ENCODE measurements around the gene FAM241B.
A peak's percentile ranks its signal among the peaks of the same experiment; 100 is the strongest.

FAM241B gene

DNA sequence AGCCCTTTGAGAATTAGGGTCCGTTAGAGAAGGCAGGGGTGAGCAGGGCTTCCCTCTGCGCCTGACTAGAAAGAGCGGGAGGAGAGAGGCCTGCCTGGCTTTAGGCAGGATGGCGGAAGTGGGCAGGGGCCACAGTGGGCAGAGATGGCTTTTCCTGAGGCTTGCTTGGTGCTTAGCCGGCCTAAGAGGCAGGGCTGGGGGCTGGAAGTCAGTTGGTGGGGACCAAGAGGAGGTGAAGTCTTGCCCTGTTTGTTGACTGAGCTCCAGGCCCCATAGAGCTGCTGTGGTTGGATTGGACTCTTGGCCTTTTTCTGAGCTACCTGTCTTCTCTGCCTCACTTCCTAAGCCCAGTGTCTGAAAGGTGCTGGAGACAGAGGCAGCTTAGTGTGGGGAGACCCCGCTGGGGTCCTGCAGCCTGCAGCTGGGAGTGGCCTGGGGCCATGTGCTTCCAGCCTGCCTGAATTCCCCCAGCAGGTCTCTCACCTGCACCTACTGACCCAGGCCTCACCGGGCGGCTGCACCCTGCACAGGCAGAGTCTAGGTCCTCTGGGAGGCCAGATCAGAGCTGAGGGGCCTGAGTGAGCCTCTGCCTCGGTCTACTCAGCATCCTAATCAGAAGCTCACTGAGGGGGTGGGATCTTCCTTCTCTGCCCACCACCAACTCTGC is 4.8 kb downstream of the FAM241B start:
- DNase-seq, result no peak

DNA sequence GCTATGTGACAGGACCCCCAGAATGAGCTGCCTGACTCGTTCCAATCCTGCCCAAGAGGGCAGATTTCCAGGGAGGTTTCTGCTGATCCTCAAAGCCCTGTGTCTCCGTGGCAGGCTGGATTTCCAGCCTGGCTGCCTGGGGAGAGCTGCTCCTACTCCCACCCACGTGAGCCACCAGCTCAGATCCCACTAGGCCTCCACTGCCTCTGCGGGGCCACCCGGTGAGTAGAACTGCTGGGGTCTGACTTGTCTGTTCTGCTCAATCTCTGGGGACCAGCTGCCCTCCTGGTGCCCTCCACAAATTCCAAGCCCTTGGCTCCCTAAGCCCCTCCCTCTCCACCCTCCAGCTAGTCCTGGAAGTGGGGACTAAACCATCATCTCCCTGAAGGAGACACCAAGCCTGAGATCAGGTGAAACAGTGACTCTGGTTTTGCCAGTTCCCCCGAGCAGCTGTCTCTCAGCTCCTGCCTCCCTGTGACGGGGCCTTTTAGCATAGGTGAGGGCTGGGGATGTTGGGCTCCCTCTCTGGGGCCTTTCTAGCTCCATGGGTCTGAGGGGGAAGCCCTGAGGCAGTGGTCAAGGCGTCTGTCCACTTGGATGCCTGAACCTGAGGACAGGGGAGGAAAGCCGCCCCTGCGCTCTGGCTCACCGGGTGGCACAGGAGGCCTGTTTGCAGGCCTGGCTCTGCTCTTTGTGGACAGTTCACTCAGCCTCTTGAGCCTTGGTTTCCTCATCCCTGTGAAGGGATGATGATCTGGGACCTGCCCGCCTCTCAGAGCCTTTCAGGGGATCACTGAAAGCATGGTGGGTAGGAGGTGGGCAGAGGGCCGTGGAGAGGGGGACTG is 5.6 kb downstream of the FAM241B start:
- no peak for DNase-seq

DNA sequence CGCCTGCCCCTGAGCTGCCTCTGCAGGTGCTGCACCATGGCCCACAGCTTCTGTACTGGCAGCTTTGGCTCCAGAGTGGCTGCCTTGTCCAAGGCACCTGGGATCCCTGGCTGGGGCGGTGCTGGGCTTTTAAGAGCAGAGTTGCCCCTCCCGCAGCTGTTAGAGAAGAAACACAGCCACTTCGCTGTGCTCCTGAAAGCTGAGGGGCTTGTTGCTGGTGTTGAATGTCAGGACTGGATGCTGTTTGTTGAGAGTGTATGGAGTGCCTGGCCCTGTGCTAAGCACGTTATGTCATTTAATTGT is 6.2 kb downstream of the FAM241B start:
- no peak for DNase-seq

DNA sequence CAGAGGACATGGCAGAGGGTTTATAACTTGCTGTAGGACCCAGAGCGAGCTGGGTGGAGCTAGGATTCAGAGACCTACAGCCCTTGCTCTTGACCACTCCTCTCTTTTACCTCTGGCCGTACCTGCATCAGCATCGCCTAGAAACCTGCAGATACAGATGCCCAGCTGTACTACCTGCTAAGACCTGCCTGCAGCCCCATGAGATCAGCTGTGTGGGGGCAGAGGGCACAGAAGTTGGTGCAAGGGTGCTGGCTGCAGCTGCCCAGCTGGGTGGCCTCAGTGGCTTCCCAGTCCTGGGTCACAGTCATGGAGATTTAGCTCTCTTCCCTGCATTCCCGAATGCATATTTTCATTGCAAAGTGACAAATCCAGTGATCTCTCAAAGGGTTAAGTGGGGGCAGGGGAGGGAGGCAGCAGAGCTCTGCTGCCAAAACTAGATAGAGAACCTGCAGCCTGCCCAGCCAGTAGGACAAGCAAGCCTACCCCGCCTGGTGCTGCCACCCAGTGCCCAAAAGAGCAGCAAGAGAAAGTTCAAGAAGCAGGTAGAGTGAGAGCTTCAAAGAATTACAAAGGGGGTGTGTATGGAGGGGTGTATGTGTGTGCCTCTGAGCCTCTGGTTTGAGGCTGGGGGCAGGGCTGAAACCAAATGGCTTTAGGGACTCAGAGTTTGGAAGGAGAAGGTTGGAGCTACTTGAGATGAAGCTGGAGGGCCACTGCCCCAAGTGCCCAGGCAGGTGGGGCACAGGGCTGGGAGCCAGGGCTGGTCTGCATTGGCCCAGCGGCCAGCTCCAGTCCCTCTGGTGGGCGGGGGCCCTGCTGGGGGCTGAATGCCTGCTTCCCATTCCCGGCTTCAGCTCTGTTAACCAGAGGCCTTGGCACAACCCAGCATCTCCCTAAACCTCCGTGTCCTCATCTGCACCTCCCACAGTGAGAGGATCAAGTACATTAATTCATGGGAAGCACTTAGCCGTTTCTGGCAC is 6.9 kb downstream of the FAM241B start:
- no peak for DNase-seq

DNA sequence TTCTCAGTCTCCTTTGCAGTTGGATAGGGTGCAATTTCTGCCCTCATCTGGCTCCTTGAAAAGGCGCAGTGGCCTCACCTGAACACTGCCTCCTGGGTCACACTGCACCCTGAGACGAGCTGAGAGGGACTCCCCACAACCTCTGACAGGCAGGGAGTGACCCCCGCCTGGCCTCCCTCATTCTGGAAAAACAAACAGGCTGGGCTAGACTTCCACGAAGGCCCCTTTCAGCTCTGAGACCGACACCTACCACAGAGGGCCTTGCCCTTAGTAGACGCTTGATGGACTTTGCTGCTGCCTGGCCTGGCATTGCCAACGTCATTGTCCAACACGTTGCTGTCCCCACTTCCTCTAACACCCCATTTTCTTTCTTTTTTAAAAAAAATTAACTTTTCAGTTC is 8.6 kb downstream of the FAM241B start:
- no peak for DNase-seq

DNA sequence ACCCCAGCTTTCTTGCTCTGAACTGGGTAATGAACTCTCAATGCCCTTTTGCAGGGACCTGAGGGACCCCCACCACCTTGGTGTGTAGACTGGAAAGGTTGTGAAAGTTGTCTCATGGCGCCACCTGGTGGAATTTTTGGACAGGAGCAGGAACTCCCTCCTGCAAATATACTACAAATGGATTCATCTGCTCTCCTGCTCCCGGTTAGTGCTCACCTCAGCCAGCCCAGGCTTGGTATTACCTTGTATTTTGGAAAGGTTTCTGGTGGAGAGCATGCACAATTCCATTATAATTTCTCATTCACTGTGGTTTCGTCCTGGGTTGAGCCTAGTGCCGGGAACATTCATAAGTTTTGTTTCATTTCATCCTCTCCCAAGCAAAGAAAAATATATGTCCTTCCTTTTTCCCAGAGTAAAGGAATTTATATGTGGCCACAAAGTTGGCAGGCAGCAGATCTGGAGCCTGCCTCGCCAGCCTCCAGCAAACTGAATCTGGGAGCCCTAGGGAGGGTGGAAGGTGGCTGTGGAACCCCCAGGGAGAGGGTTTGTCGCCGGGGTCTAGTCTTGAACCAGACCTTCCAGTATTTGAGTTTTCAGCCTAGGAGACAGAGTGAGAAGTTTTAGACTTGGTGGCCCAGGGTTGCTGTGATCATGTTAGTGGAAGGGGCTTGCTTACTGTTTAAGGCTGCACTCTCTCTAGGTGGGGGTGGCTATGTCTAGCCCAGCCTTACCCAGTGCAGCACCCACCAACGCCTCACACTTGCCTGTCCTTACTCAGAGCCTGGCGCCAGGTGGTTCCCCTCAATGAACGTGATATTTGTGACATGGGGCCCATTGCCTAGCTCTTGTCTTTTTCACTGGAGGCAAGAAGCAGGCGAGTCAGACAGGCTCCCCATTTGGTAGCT is 9.5 kb downstream of the FAM241B start:
- DNase-seq, result peak; percentile 62

DNA sequence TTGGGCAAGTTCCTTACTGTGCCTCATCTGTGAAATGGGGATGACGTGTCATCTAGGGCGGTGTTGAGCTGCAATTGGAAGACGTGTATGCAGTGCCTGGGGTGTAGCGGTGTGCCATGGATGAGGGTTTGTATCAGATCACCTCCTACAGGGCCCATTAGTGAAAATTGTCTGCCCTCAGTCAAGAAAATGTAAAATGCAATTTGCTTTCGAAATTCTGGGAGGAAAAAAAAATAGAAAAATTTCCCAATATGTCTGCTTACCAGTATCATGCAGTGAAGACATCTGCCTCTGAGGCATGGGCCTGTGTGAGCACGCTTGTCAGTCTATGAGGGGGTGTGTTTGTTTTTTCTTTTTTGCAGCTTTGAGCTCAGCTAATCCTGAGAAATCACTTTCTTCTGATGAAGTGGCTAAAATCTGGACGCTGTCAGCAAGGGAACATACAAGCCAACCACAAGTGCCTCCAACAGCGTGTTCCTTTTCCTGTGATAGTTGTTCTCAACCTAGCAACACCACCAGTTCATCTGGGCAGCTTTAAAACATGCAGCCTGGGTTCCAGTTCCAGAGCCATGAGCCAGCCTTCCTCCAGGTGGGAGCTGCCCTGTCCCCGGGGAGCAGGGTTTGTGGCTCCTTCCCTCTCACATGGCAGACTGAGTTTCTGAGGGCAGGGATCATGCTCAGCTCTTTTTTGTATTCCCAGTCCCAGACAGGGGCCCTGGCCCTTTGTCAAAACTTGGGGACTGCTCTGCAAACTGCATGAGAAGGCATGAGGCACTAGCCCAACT is 10.3 kb downstream of the FAM241B start:
- DNase-seq, result no peak

DNA sequence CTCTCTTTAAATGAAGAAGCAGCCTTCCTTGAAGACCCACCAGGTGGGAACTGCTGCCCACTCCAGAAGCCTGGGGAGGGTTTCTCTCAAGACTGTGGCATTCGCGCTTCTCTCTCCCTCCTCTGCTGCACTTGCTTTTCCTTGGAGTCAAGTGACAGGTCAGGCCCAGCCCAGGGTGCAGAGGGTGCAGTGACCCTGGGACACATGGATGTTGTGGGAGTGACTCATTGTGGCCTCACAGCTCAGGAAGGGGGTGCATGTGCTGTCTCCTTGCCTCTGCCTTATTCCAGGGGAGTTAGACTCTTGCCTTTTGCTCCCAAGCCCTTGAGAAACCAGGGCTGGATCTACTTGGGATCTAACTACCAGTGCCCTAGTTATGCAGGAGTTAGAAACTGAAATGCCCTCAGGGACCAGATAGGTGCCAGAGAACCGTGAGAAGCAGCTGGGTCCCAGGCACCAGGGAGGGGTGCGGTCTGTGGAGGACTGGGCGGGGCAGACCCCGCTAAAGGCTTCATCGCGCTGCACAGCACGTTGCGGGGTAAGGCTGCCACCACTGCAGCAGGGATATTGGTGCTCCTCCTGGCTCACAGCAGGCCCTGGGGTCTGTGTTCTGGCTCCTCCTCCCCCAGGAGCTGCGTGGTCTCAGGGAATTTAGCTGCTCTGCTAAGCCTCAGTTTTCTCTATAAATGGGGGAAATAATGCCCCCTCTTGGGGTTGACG is 11.4 kb downstream of the FAM241B start:
- DNase-seq, result no peak

DNA sequence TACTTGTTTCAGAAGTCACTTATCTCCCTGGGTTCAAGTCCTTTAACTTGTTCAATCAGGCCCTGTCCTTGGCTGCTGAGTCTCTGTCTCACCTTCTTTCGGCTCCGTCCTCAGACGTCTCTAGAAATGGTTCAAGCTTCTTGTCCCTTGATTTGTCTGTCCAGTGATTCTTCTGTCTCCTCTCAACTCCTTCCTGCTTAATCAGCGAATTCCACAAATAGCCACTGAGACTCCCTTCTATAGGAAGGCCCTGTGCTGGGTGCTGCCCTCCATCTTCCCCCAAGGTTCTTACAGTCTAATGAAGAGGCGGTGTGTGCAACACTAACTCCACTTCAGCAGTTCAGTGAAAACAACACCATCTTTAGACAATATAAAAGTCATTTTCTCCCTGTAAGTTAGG is 12.7 kb downstream of the FAM241B start:
- DNase-seq, result no peak

DNA sequence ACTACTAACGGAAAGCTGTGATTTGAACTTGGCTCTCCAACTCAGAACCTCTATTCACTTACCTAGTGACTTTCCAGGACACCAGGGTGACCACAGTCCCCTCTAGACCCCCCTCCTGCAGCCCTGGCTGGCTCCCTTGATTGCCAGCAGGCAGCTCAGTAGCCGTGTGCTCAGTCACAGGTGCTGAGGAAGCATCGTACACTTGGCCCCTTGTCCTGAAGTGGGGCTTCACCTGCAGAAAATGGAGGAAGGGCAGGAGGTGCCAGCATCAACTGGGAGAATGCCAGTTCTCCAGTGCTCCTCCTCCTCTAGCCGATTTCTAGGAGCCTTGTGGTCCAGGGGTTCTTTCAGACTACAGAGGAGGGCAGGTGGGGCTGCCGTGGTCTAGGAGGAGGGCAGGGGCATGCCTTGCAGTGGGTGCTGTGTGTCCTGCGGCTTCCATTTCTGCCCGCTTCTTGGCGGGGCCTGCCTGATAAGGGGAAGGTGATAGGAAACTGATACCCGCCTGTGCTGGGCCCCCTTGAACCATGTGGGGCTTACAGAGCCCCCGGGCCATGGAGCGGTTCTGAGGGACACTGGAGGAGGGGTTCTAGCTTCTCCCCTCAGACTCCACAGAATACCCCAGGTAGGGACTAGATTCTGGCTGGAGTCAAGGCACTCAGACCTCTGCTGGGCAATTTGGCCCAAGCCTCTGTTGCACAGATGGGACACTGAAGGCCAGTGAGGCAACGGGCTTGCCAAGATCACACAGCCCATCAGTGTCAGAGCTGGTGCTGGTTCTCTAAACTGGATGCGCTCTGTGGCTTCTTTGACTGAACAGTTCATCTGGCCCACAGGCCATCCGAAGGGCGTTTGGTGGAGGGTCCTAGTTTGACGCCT is 14.0 kb downstream of the FAM241B start:
- no peak for DNase-seq

DNA sequence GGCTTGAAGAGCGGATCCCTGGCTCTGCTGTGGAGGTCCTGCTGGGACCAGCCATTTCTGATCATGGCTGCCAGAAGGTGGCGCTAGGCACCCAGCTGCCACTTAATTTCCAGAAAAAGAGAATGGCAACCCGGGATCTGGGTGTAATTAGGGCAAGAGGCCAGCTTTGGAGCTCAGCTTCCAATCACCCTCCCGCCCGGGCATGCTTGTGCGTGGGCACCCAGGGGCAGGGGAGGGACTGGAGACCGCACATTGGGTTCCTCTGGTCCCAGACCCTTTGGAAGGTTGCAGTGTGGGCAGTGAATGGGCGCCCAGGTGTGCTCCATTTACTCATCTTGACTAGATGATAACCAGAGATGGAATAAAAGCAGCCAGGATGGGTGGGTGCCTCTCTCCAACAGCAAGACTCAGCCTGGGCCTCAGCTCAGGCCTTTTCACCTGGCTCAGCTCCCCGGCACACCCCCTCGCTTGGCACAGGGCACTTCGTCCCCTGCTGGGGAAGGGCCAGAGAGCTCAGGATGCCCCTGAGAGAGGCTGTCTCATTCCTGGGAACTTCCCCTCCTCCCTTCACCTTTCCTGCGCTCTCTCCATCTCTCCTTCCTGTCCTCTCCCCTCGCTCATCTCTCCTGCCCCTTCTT is 14.7 kb downstream of the FAM241B start:
- peak; percentile 28 for DNase-seq

DNA sequence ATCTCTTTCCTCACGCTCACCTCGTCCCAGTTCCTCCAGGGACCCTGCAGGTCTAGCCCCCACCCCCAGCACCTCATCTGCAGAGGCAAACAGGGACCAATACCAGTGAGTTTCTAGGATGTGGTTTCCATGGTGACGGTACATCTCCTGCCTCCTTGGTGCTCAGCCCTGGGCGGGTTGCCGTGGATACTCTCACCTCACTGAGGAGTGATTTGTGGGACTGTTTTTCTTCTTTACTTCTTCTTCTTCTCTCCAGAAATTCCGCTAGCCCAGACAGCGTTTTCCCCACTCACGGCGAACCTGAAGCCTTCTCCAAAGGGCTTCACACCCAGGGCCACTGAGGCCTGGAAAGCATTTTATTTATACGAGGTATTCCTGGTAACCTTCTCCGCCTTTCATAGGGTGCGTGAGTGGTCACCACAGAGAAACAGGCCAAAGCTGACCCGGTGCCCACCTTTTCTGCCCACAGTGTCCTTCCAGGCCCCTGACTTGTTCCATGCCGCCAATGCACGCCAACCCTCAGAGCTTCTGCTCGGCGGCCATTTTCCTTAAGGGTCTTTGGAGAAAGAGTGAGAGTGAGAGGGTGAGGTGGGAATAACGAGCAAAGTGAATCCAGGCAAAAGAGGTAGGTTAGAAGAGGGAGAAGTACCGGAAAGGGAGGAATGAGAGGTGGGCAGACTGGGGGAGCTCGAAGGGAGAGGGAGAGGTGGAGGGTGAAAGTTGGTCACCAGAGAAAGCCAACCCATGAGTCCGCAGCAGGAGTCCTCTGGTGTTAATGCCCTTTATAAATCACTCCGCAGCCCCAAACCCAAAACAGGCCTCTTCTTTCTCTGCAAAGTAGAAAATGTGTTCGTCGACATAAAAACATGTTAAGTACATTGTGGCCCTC is 15.5 kb downstream of the FAM241B start:
- DNase-seq, result no peak

DNA sequence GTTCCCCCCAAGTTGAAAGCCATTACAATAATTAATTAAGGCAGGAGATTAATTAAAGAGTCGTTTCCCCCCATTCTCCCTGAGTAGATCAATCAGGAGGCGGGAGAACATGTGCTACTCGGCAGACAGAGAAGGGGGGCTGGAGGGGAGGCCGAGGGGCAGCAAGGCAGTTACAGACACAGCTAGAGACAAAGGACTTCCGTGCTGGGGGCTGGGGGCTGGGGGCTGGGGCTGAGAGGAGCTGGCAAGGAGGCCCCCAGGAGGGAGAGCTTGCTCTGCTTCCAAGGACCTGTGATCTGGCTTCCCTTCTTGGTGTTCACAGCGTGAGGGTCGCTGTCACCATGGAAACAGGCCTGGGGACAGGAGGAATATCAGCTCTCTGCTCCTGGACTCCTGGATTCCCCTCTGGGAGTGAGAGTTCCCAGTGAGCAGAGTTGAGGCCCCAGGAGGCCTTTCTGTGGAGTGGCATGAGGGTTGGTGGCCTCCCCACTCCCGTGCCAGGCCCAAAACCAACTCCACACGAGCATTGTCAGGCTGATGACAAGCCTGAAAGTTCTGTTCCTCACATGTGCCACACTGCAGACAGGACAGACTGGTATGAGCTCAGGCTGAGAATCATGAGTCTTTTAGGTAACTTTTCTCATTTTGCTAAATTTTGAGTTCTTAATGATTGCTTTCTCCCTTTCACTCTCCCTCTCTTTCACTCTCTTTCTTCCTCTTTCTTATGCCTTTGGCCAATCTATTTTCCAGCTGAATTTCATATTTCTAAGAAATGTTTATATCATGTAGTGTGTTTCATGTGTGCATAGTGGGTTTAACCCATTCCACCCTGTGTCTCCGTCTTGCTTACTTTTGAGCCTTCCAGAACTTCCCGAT is 16.4 kb downstream of the FAM241B start:
- DNase-seq, result no peak

DNA sequence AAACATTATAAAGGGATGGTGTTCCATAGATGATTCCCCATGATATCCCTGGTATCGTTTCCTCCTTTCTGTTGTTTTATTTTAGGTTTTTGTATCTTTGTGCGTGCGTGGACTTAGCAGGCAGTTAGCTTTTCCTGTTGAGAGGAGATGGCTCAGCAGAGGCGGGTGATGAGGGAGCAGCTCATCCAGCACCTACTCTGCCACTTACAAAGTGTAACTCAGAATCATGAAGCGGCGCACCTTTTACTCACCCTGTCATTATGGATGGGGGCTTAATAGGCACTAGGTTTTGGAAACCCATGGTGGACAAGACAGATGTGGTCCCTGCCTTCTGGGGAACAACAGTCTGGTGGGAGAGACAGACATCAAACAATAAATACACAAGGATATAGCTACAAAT is 17.1 kb downstream of the FAM241B start:
- no peak for DNase-seq

DNA sequence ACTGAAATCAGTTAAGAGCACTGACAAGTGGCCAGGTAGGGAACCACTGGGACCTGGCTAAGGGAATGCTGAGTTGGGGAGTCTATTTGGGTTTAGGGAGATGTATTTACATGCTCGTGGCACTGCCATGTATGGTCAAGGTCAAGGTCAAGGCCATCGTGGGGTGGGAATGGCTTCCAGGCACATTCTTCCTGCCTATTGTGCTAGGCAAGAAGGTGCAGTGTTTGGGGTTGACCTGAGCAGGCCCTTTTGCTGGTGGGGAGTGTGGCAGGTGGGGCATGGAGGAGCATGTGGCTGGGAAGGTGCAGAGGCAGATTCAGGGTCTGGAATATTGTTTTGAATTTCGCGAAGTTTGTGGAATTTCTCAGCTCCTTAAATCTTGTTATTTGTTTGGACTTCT is 17.8 kb downstream of the FAM241B start:
- no peak for DNase-seq

DNA sequence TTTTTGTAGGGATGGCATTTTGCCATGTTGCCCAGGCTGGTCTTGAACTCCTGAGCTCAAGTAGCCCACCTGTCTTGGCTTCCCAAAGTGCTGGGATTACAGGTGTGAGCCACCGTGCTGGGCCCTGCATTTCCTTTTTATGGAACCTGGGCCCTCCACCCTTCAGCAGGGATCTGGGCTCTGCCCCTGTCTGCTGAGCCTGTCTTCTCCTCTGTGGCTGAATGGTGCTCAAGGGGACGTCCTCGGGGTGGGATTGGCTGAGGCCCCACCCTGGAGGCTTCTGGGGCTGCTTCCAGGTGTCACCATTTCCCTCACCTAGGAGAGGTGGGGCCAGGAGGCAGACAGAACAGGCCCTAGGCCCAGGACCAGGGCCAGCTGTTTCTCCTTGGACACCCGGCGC is 18.4 kb downstream of the FAM241B start:
- DNase-seq, result no peak

All from stimulated activated CD4-positive, alpha-beta T cell treated with anti-CD3 and anti-CD28 coated beads, Interleukin-12 subunit alpha, Interleukin-12 subunit beta, amount 100 ng/mL, for 4 hours (primary cell).